Measurements from ENCODE around the gene FLRT1. TPM values are rescaled to one million over a fixed set of nuclear protein-coding genes. Genes with fewer than 3 reads are reported as not detected.

FLRT1 gene, protein sequence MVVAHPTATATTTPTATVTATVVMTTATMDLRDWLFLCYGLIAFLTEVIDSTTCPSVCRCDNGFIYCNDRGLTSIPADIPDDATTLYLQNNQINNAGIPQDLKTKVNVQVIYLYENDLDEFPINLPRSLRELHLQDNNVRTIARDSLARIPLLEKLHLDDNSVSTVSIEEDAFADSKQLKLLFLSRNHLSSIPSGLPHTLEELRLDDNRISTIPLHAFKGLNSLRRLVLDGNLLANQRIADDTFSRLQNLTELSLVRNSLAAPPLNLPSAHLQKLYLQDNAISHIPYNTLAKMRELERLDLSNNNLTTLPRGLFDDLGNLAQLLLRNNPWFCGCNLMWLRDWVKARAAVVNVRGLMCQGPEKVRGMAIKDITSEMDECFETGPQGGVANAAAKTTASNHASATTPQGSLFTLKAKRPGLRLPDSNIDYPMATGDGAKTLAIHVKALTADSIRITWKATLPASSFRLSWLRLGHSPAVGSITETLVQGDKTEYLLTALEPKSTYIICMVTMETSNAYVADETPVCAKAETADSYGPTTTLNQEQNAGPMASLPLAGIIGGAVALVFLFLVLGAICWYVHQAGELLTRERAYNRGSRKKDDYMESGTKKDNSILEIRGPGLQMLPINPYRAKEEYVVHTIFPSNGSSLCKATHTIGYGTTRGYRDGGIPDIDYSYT
- 0.04 to 0.08 TPM (median 0.05 TPM) in 5 replicates for total RNA-seq (2022; extraction: Qiagen RNA extraction)

DNA sequence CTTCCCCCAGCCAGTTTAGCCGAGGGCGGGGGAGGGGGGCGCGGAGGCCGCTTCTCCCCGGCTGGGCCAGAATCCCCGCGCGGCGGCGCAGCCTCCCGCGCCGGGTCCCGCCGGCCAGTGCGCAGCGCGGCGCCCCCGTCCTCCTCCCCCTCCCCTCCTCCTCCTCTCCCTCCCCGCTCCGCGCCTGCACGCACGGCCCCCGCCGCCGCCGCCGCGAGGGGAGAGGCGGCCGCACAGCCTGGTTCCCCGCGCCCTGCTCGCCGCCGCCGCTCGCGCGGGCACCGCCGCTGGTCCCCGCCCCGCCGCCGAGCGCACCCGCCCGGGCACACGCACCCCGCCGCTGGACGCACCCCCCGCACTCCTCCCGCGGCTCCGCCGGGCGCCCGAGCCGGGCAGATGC lies at the start of gene FLRT1:
Gene FLRT1 (plus strand): TSS at position 356 of the 400 bp plus-strand sequence. CDS start 80,337 bp downstream, outside the sequence.

DNA sequence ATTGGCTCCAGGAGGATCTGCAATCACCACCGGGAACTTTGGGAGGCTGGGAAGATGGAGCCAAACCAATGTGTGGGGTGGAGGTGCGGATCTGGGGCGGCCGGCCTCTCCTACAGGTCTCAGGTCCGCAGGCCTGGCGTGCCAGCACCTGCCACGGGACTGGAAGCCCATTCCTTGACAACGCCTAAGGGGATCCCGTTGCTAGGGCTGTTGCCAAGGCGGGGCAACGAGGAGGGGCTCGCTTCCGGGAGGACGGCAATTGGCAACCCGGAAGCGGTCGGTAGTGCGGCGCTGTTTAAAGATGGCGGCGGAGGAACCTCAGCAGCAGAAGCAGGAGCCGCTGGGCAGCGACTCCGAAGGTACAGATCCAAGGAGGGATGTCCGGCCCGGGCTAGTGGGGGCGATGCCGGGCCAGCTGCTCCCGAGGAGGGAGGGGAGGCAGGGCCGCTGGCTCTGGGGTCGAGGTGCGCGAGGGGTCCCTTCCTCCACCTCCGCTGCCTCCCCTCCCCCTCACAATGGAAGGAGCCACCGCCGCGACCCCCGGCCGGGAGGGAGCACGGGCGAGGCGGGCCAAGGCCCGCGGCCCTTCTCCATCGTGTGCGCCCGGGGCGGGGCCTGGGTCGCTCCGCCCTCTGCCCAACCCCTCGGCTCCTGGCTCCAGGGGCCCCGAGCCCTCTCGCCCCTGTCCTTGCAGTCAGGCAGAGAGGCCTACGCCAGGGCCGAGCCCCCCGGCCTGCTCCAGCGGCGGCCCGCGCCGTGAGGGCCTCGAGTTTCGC lies 49.4 kb upstream of the FLRT1 start, which contains the start of gene OTUB1:
Gene OTUB1 (plus strand): TSS at position 283 of the 776 bp plus-strand sequence. CDS start 19 bp downstream, at position 302.

Other genes with a start within 250 kb of the FLRT1 start
- 33.1 to 51.2 TPM (median 47.2 TPM) in 5 replicates for gene SPINDOC, start 222.5 kb upstream of the FLRT1 start, total RNA-seq (2022; extraction: Qiagen RNA extraction)
- gene MARK2, start 196.8 kb upstream of the FLRT1 start, total RNA-seq (2022; extraction: Qiagen RNA extraction) = 23.4 to 37.2 TPM (median 35.6 TPM) in 5 replicates
- 0.91 to 1.1 TPM (median 1.0 TPM) in 5 replicates for gene RCOR2, start 118.8 kb upstream of the FLRT1 start, total RNA-seq (2022; extraction: Qiagen RNA extraction)
- gene NAA40, start 96.9 kb upstream of the FLRT1 start, total RNA-seq (2022; extraction: Qiagen RNA extraction) = 10.0 to 16.3 TPM (median 14.2 TPM) in 5 replicates
- gene COX8A, start 61.3 kb upstream of the FLRT1 start, total RNA-seq (2022; extraction: Qiagen RNA extraction) = 698 to 891 TPM (median 802 TPM) in 5 replicates
- 101 to 121 TPM (median 115 TPM) in 5 replicates for gene OTUB1, start 49.5 kb upstream of the FLRT1 start, total RNA-seq (2022; extraction: Qiagen RNA extraction)
- 10.6 to 15.5 TPM (median 12.9 TPM) in 5 replicates for gene MACROD1, start 130.2 kb downstream of the FLRT1 start, total RNA-seq (2022; extraction: Qiagen RNA extraction)
- gene STIP1, start 150.2 kb downstream of the FLRT1 start, total RNA-seq (2022; extraction: Qiagen RNA extraction) = 241 to 263 TPM (median 255 TPM) in 5 replicates
- gene FERMT3, start 170.8 kb downstream of the FLRT1 start, total RNA-seq (2022; extraction: Qiagen RNA extraction) = 0.82 to 2.2 TPM (median 1.4 TPM) in 5 replicates
- gene TRPT1, start 190.3 kb downstream of the FLRT1 start, total RNA-seq (2022; extraction: Qiagen RNA extraction) = 19.2 to 21.6 TPM (median 19.8 TPM) in 5 replicates
- gene NUDT22, start 190.3 kb downstream of the FLRT1 start, total RNA-seq (2022; extraction: Qiagen RNA extraction) = 27.2 to 38.2 TPM (median 36.9 TPM) in 5 replicates
- 18.9 to 23.0 TPM (median 21.0 TPM) in 5 replicates for gene DNAJC4, start 194.6 kb downstream of the FLRT1 start, total RNA-seq (2022; extraction: Qiagen RNA extraction)
- 37.8 to 48.7 TPM (median 47.0 TPM) in 5 replicates for gene VEGFB, start 198.7 kb downstream of the FLRT1 start, total RNA-seq (2022; extraction: Qiagen RNA extraction)
- gene FKBP2, start 205.2 kb downstream of the FLRT1 start, total RNA-seq (2022; extraction: Qiagen RNA extraction) = 129 to 148 TPM (median 140 TPM) in 5 replicates
- gene PPP1R14B, start 211.0 kb downstream of the FLRT1 start, total RNA-seq (2022; extraction: Qiagen RNA extraction) = 249 to 383 TPM (median 346 TPM) in 5 replicates
- 14.4 to 23.7 TPM (median 20.5 TPM) in 5 replicates for gene PLCB3, start 215.6 kb downstream of the FLRT1 start, total RNA-seq (2022; extraction: Qiagen RNA extraction)
- 74.7 to 87.8 TPM (median 85.4 TPM) in 5 replicates for gene BAD, start 248.7 kb downstream of the FLRT1 start, total RNA-seq (2022; extraction: Qiagen RNA extraction)
- gene GPR137, start 249.9 kb downstream of the FLRT1 start, total RNA-seq (2022; extraction: Qiagen RNA extraction) = 24.6 to 53.9 TPM (median 47.7 TPM) in 5 replicates

All from A549 treated with dexamethasone at 1 μM for 4 hours (cell line).